H1 (cell line): ENCODE data around the gene SLFN12.

ENCODE experiments used
- CEBPB ChIP-seq: IDR thresholded peaks from 2 replicates; pipeline ENCODE4 v1.6.1; 2012; ENCODE audit warnings: low read depth, low read length
- EZH2 ChIP-seq: fragments of 200-600 bp; sonication (generic); IDR thresholded peaks from 2 replicates; pipeline ENCODE4 v1.7.1; 2012; ENCODE audit warnings: low read depth, mild to moderate bottlenecking, moderate library complexity, low read length, inconsistent platforms; ENCODE audit not compliant: severe bottlenecking
- GTF2F1 ChIP-seq: IDR thresholded peaks from 2 replicates; pipeline ENCODE4 v1.6.1; 2012; ENCODE audit warnings: low read depth, low read length, improper control_type of control experiment, borderline replicate concordance
- HDAC2 ChIP-seq, 2 experiments: fragments of 300-600 bp in 1 of 2; sonication (generic) in 1 of 2; IDR thresholded peaks; 2 replicates each; pipeline ENCODE4 v1.6.1; 2011 to 2012; ENCODE audit warnings: low read depth in 2 of 2, low read length in 2 of 2, mild to moderate bottlenecking in 2 of 2, moderate library complexity in 2 of 2, borderline replicate concordance in 1 of 2, inconsistent platforms in 1 of 2
- JUND ChIP-seq: IDR thresholded peaks from 2 replicates; pipeline ENCODE4 v1.6.1; 2011; ENCODE audit warnings: mild to moderate bottlenecking, improper control_type of control experiment, low read length
- POLR2A ChIP-seq, 2 experiments: IDR thresholded peaks; 1 replicate in 1 of 2; 2 replicates in 1 of 2; pipeline ENCODE4 v1.6.1; 2011; ENCODE audit warnings: low read depth in 2 of 2, low read length in 2 of 2, mild to moderate bottlenecking in 2 of 2; ENCODE audit errors: control extremely low read depth in 1 of 2
- POLR2AphosphoS5 ChIP-seq: IDR thresholded peaks from 2 replicates; pipeline ENCODE4 v1.6.1; 2011; ENCODE audit warnings: low read depth, low read length
- RBBP5 ChIP-seq: IDR thresholded peaks from 2 replicates; pipeline ENCODE4 v1.7.1; 2012; ENCODE audit warnings: low read depth, mild to moderate bottlenecking, inconsistent platforms, low read length, moderate library complexity, borderline replicate concordance
- SUZ12 ChIP-seq: fragments of 200-600 bp; sonication (generic); IDR thresholded peaks from 2 replicates; pipeline ENCODE4 v1.6.1; 2012; ENCODE audit warnings: mild to moderate bottlenecking, inconsistent platforms, low read length, moderate library complexity, mixed read lengths
- TCF12 ChIP-seq: IDR thresholded peaks from 2 replicates; pipeline ENCODE4 v1.6.1; 2011; ENCODE audit warnings: low read depth, mild to moderate bottlenecking, low read length
- ZNF274 ChIP-seq: IDR thresholded peaks from 2 replicates; pipeline ENCODE4 v1.7.0; 2012; ENCODE audit warnings: low read length, borderline replicate concordance; ENCODE audit errors: extremely low read depth
- TF ChIP-seq, protein P1 (sequence below), 3 experiments: IDR thresholded peaks; 1 replicate in 2 of 3; 2 replicates in 1 of 3; pipeline versions ENCODE4 v1.5.1 to v1.6.1; 2011; ENCODE audit warnings: low read length in 3 of 3, mild to moderate bottlenecking in 3 of 3, inconsistent platforms in 2 of 3, low read depth in 1 of 3, moderate library complexity in 1 of 3; ENCODE audit not compliant: insufficient read depth in 1 of 3; ENCODE audit errors: control extremely low read depth in 1 of 3

DNA sequence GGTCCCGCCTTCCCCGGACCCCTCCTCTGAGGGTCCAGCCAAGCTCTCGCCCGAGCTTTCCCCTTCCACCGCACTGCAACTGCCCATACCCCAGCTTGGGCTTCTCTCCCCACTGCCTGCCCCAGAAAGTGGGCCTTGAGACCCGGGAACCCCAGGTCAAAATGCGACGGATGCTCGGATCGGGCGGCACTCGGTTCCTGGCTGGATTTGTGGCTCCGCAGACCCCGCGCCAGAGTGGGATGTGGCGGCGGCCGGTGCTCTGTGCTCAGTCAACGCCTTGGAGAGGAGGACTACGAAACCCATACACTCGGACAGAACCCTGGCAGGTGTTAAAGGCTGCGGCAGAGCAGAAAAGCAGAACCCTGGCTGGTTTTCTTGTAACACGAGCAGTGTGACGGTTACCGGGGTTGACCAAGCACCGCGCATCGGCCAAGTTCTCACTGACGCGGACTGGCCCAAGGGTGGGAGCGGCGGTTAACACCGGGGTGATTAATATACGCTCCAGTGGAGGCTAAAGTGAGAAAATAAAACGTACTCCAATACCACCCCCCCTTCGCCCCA, 17.2 kb upstream of the SLFN12 start:
- no peak for TF ChIP-seq JUND
- TF ChIP-seq CEBPB, result no peak
- TF ChIP-seq GTF2F1, result no peak
- no peak for TF ChIP-seq RBBP5
- TF ChIP-seq SUZ12, result peak; percentile 95
- TF ChIP-seq, protein P1, sequence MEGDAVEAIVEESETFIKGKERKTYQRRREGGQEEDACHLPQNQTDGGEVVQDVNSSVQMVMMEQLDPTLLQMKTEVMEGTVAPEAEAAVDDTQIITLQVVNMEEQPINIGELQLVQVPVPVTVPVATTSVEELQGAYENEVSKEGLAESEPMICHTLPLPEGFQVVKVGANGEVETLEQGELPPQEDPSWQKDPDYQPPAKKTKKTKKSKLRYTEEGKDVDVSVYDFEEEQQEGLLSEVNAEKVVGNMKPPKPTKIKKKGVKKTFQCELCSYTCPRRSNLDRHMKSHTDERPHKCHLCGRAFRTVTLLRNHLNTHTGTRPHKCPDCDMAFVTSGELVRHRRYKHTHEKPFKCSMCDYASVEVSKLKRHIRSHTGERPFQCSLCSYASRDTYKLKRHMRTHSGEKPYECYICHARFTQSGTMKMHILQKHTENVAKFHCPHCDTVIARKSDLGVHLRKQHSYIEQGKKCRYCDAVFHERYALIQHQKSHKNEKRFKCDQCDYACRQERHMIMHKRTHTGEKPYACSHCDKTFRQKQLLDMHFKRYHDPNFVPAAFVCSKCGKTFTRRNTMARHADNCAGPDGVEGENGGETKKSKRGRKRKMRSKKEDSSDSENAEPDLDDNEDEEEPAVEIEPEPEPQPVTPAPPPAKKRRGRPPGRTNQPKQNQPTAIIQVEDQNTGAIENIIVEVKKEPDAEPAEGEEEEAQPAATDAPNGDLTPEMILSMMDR (IDR thresholded peaks at IDR 0.05; ENCODE audit: control extremely low read depth in 1 of 3, insufficient read depth in 1 of 3, low read depth in 1 of 3, low read length in 3 of 3), result no peak; a peak in 1 of 4 replicates
- TF ChIP-seq POLR2A (IDR thresholded peaks at IDR 0.05; ENCODE audit: control extremely low read depth in 1 of 2, low read depth in 2 of 2, low read length in 2 of 2), result no peak
- peak; percentile 92 for TF ChIP-seq EZH2
- no peak for TF ChIP-seq TCF12
- TF ChIP-seq HDAC2 (IDR thresholded peaks at IDR 0.05; ENCODE audit: borderline replicate concordance in 1 of 2, low read depth in 2 of 2, low read length in 2 of 2), result no peak
- TF ChIP-seq POLR2AphosphoS5, result no peak
- no peak for TF ChIP-seq ZNF274
